Neural progenitor cell (in vitro differentiated cells): Measurements from ENCODE around the gene S100PBP. TPM values are rescaled to one million over a fixed set of nuclear protein-coding genes. Genes with fewer than 3 reads are reported as not detected.

Experiments
- DNase-seq: peaks from one replicate; pipeline ENCODE4 v3.0.0-alpha.2; 2016; ENCODE audit warnings: low spot score
- H2AFZ ChIP-seq: fragments of 200-600 bp; sonication (generic); replicated peaks from 2 replicates; pipeline ENCODE4 v1.6.1; 2016; ENCODE audit warnings: antibody characterized with exemption
- H3F3A ChIP-seq: fragments of 200-600 bp; sonication (generic); 2 replicates; pipeline ENCODE4 v1.6.1; 2016; ENCODE audit warnings: antibody characterized with exemption, low read depth
- H3K27ac ChIP-seq: fragments of 200-600 bp; sonication (generic); 2 replicates; pipeline ENCODE4 v1.5.1; 2016; ENCODE audit warnings: mild to moderate bottlenecking
- H3K27me3 ChIP-seq: fragments of 200-600 bp; sonication (generic); 2 replicates; pipeline ENCODE4 v1.6.1; 2016; ENCODE audit warnings: mild to moderate bottlenecking, moderate library complexity
- H3K36me3 ChIP-seq: fragments of 200-600 bp; sonication (generic); 2 replicates; pipeline ENCODE4 v1.5.1; 2016
- H3K4me1 ChIP-seq: fragments of 200-600 bp; sonication (generic); 2 replicates; pipeline ENCODE4 v1.6.1; 2016; ENCODE audit warnings: mixed run types
- H3K4me2 ChIP-seq: fragments of 200-600 bp; sonication (generic); 2 replicates; pipeline ENCODE4 v1.6.1; 2016
- H3K4me3 ChIP-seq: fragments of 200-600 bp; sonication (generic); 2 replicates; pipeline ENCODE4 v1.5.1; 2016
- H3K79me2 ChIP-seq: fragments of 200-600 bp; sonication (generic); 2 replicates; pipeline ENCODE4 v1.6.1; 2016; ENCODE audit warnings: low read depth
- H3K9ac ChIP-seq: fragments of 200-600 bp; sonication (generic); 2 replicates; pipeline ENCODE4 v1.6.1; 2016
- H3K9me3 ChIP-seq: fragments of 200-600 bp; sonication (generic); 2 replicates; pipeline ENCODE4 v1.5.1; 2016; ENCODE audit warnings: low read depth
- H4K20me1 ChIP-seq: fragments of 200-600 bp; sonication (generic); 2 replicates; pipeline ENCODE4 v1.6.1; 2016; ENCODE audit warnings: low read depth
- H3K27ac Mint-ChIP-seq: 3 replicates; pipeline ENCODE4 v1.8.0; 2021; ENCODE audit warnings: mixed read lengths
- H3K27me3 Mint-ChIP-seq: 2 replicates; pipeline ENCODE4 v1.8.0; 2022; ENCODE audit warnings: low read depth, mild to moderate bottlenecking, inconsistent platforms, moderate library complexity, mixed read lengths; ENCODE audit not compliant: insufficient read depth
- H3K36me3 Mint-ChIP-seq: 3 replicates; pipeline ENCODE4 v1.8.0; 2021; ENCODE audit warnings: mixed read lengths
- H3K4me1 Mint-ChIP-seq: 3 replicates; pipeline ENCODE4 v1.8.0; 2021; ENCODE audit warnings: mixed read lengths
- H3K4me3 Mint-ChIP-seq: 3 replicates; pipeline ENCODE4 v1.8.0; 2021; ENCODE audit warnings: mild to moderate bottlenecking, moderate library complexity, mixed read lengths
- H3K9me3 Mint-ChIP-seq: 3 replicates; pipeline ENCODE4 v1.8.0; 2020; ENCODE audit warnings: mixed read lengths
- EZH2 ChIP-seq: fragments of 200-600 bp; sonication (generic); IDR thresholded peaks from 2 replicates; pipeline ENCODE4 v1.6.1; 2017; ENCODE audit warnings: antibody characterized with exemption, mild to moderate bottlenecking, moderate library complexity
- EZH2phosphoT487 ChIP-seq: fragments of 200-600 bp; sonication (generic); IDR thresholded peaks from 2 replicates; pipeline ENCODE4 v1.6.1; 2017; ENCODE audit warnings: antibody characterized with exemption
- total RNA-seq: library from RNA; depleted of rRNA; stranded (reverse); fragments of >200 nt; gene quantifications from 2 replicates; pipeline ENCODE4 v1.2.3, GENCODE V29; 2015; ENCODE audit warnings: low replicate concordance
- TF ChIP-seq, protein P1 (sequence below): fragments of 200-600 bp; sonication (generic); IDR thresholded peaks from 2 replicates; pipeline ENCODE4 v1.5.1; 2017; ENCODE audit warnings: antibody characterized with exemption, mild to moderate bottlenecking

The S100PBP gene
- 72.9 and 107 TPM in 2 replicates for total RNA-seq

GRCh38 chr1:32817159-32817814 is at the start of gene S100PBP, which contains the start of gene YARS1:
Gene S100PBP (plus strand): TSS chr1:32817653. CDS start chr1:32826100, 8,447 bp downstream.
Gene YARS1 (minus strand): TSS chr1:32817358. CDS start chr1:32817244, 114 bp downstream.
- H3K9ac ChIP-seq: peak within 1 kb of the TSS; percentile 72
- peak; percentile 99 for DNase-seq
- H3F3A ChIP-seq: peaks cover 18% of the 10 kb centered on the region
- H3K4me3 ChIP-seq: peak within 1 kb of the TSS; percentile 86
- Mint-ChIP-seq H3K9me3 (no peaks in the 10 kb centered on the region), H3K4me3 (peak within 1 kb of the TSS; percentile 99), H3K36me3 (peaks cover 14% of the 10 kb centered on the region), H3K27ac (peak within 1 kb of the TSS; percentile 85), H3K4me1 (peaks cover 29% of the 10 kb centered on the region), H3K27me3 (peaks cover 3% of the 10 kb centered on the region)
- H3K4me2 ChIP-seq: peak within 1 kb of the TSS; percentile 89
- H3K79me2 ChIP-seq: peaks cover 88% of the 10 kb centered on the region
- no peak for TF ChIP-seq EZH2phosphoT487
- TF ChIP-seq EZH2: no peak
- TF ChIP-seq, protein P1, sequence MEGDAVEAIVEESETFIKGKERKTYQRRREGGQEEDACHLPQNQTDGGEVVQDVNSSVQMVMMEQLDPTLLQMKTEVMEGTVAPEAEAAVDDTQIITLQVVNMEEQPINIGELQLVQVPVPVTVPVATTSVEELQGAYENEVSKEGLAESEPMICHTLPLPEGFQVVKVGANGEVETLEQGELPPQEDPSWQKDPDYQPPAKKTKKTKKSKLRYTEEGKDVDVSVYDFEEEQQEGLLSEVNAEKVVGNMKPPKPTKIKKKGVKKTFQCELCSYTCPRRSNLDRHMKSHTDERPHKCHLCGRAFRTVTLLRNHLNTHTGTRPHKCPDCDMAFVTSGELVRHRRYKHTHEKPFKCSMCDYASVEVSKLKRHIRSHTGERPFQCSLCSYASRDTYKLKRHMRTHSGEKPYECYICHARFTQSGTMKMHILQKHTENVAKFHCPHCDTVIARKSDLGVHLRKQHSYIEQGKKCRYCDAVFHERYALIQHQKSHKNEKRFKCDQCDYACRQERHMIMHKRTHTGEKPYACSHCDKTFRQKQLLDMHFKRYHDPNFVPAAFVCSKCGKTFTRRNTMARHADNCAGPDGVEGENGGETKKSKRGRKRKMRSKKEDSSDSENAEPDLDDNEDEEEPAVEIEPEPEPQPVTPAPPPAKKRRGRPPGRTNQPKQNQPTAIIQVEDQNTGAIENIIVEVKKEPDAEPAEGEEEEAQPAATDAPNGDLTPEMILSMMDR: no peak
- no peaks in the 10 kb centered on the region for H4K20me1 ChIP-seq
- no peaks in the 10 kb centered on the region for H3K27me3 ChIP-seq
- H3K9me3 ChIP-seq: no peaks in the 10 kb centered on the region
- H2AFZ ChIP-seq: peak within 1 kb of the TSS; percentile 74
- H3K36me3 ChIP-seq: no peaks in the 10 kb centered on the region
- peak within 1 kb of the TSS; percentile 93 for H3K27ac ChIP-seq
- H3K4me1 ChIP-seq: peaks cover 22% of the 10 kb centered on the region

DNA sequence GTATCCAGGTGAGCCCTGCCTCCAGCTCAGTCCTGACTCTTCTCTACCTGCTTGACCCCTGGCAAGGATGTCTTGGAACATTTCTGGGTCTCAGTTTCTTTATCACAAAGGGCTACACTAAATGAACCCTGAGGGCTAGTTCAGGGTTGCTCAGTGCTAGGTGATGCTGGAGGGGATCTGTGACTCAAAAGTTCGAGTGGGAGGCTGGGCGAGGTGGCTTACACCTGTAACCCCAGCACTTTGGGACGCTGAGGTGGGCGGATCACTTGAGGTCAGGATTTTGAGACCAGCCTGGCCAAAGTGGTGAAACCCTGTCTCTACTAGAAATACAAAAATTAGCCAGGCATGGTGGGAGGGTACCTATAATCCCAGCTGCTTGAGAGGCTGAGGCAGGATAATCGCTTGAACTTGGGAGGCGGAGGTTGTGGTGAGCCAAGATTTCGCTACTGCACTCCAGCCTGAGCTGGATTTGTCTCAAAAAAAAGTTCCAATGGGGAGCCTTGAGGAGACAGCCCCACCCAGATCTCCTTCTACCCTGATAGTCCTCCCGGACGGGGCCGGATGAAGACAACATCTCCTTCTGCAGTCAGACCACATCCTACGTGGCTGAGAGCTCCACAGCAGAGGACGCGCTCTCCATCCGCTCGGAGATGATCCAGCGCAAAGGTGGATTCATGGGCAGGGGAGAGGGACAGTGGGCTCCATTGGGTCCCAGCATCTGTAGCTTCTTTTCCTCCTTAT is 49.2 kb upstream of the S100PBP start:
- H3K36me3 Mint-ChIP-seq: peaks cover 13% of the 10 kb centered on the region
- Histone ChIP-seq H3K27ac (no peak overlapping the region), H3K36me3 (no peaks in the 10 kb centered on the region)

DNA sequence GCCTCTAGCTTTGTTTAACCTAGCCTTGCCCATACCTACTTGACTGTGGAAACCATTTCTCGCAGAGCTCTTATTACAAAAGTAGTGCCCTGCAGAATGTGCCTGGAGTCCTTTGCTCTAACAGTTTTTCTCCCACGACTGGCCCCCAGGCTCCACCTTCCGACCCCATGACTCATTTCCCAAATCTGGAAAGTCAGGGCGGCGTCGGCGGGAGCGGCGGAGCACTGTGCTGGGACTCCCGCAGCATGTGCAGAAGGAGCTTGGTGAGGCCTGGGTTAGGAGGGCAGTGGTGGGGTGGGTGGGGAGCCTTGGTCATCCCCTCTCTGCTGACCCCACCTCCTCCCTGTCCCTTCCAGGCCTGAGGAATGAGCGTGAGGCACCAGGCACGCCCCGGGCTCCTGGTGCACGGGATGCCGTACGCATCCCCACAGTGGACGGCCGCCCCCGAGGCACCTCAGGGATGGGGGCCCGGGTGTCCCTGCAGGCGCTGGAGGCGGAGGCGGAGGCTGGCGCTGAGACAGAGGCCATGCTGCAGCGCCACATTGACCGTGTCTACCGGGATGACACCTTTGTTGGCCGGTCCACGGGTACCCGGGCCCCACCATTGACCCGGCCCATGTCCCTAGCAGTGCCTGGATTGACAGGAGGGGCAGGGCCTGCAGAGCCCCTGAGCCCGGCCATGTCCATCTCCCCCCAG is 47.8 kb upstream of the S100PBP start:
- Histone ChIP-seq H3K4me1 (peaks cover 27% of the 10 kb centered on the region), H3K79me2 (peaks cover 21% of the 10 kb centered on the region), H3K27me3 (no peaks in the 10 kb centered on the region), H3K4me2 (no peak overlapping the region), H3K36me3 (no peaks in the 10 kb centered on the region), H3K9me3 (no peaks in the 10 kb centered on the region), H3K27ac (no peak overlapping the region), H3F3A (peaks cover 41% of the 10 kb centered on the region), H4K20me1 (peaks cover 52% of the 10 kb centered on the region), H3K9ac (no peak overlapping the region), H2AFZ (no peak overlapping the region), H3K4me3 (no peak overlapping the region)
- Mint-ChIP-seq H3K36me3 (peaks cover 15% of the 10 kb centered on the region), H3K27me3 (peaks cover 2% of the 10 kb centered on the region), H3K9me3 (no peaks in the 10 kb centered on the region), H3K4me3 (no peak overlapping the region), H3K4me1 (peaks cover 56% of the 10 kb centered on the region), H3K27ac (no peak overlapping the region)
- TF ChIP-seq EZH2phosphoT487 (no peak), EZH2 (no peak)
- TF ChIP-seq, protein P1: no peak
- no peak for DNase-seq

More for the DNA sequence above, 49.2 kb upstream of the S100PBP start:
- no peaks in the 10 kb centered on the region for H3K9me3 ChIP-seq
- H3K4me2 ChIP-seq: no peak overlapping the region
- peaks cover 63% of the 10 kb centered on the region for H4K20me1 ChIP-seq
- no peaks in the 10 kb centered on the region for H3K27me3 ChIP-seq
- peaks cover 42% of the 10 kb centered on the region for H3F3A ChIP-seq
- no peak overlapping the region for H3K27ac Mint-ChIP-seq
- H3K4me3 Mint-ChIP-seq: no peak overlapping the region
- H3K79me2 ChIP-seq: peaks cover 21% of the 10 kb centered on the region
- no peak overlapping the region for H3K9ac ChIP-seq
- H2AFZ ChIP-seq: no peak overlapping the region
- no peak overlapping the region for H3K4me3 ChIP-seq
- DNase-seq: no peak
- H3K27me3 Mint-ChIP-seq: no peaks in the 10 kb centered on the region
- TF ChIP-seq EZH2phosphoT487 (no peak), EZH2 (no peak)
- TF ChIP-seq, protein P1: no peak
- H3K4me1 ChIP-seq: peaks cover 28% of the 10 kb centered on the region
- H3K4me1 Mint-ChIP-seq: peaks cover 51% of the 10 kb centered on the region
- H3K9me3 Mint-ChIP-seq: no peaks in the 10 kb centered on the region
